WTC11 (cell line): ENCODE results near the gene CBX5. TPM values are rescaled to one million over a fixed set of nuclear protein-coding genes. Genes with fewer than 3 reads are reported as not detected.

Experiments used
- ATAC-seq: fragments of 200-7000 bp; cut with Tn5 transposase; 2 replicates; pipeline ENCODE4 v1.10.0; 2021; ENCODE audit warnings: mild to moderate bottlenecking, moderate library complexity
- CTCF ChIA-PET: fragments of 300-600 bp; sonication (Branson Sonifier 250); formaldehyde crosslinking; loops from one replicate; lab custom pipeline; 2021; ENCODE audit warnings: antibody characterized with exemption; lab: Charles Lee
- POLR2A ChIA-PET: fragments of 350-600 bp; sonication (Branson Sonifier 250); formaldehyde crosslinking; loops from one replicate; lab custom pipeline; 2021; ENCODE audit warnings: antibody characterized with exemption; lab: Charles Lee
- DNase-seq: peaks from one replicate; pipeline ENCODE4 v3.0.0; 2021; ENCODE audit warnings: low spot score
- H3K27ac Mint-ChIP-seq: 2 replicates; pipeline ENCODE4 v1.8.0; 2021; ENCODE audit warnings: mixed read lengths
- H3K27me3 Mint-ChIP-seq: 2 replicates; pipeline ENCODE4 v1.8.0; 2021; ENCODE audit warnings: low read depth, mild to moderate bottlenecking, moderate library complexity, mixed read lengths
- H3K36me3 Mint-ChIP-seq: 2 replicates; pipeline ENCODE4 v1.8.0; 2021; ENCODE audit warnings: mixed read lengths
- H3K4me1 Mint-ChIP-seq: 2 replicates; pipeline ENCODE4 v1.8.0; 2022; ENCODE audit warnings: mixed read lengths
- H3K4me3 Mint-ChIP-seq: 2 replicates; pipeline ENCODE4 v1.8.0; 2021; ENCODE audit warnings: mild to moderate bottlenecking, moderate library complexity, mixed read lengths
- H3K9me3 Mint-ChIP-seq: 2 replicates; pipeline ENCODE4 v1.8.0; 2021; ENCODE audit warnings: mixed read lengths
- CBFB ChIP-seq: sonication (generic); formaldehyde crosslinking; IDR thresholded peaks from 2 replicates; pipeline ENCODE4 v1.8.1; 2022; ENCODE audit warnings: mild to moderate bottlenecking, low read depth, missing genetic modification reagents
- ETV6 ChIP-seq: sonication (generic); formaldehyde crosslinking; IDR thresholded peaks from 2 replicates; pipeline ENCODE4 v1.8.1; 2022; ENCODE audit warnings: mild to moderate bottlenecking, missing genetic modification reagents
- FOXP1 ChIP-seq: sonication (generic); formaldehyde crosslinking; IDR thresholded peaks from 2 replicates; pipeline ENCODE4 v1.8.0; 2022; ENCODE audit warnings: missing genetic modification reagents, mild to moderate bottlenecking, moderate library complexity, borderline replicate concordance
- NFE2L1 ChIP-seq: sonication (generic); formaldehyde crosslinking; IDR thresholded peaks from 2 replicates; pipeline ENCODE4 v1.8.1; 2023; ENCODE audit warnings: missing genetic modification reagents
- NR1H2 ChIP-seq: sonication (generic); formaldehyde crosslinking; IDR thresholded peaks from 2 replicates; pipeline ENCODE4 v1.9.0; 2021; ENCODE audit warnings: mild to moderate bottlenecking, moderate library complexity, missing genetic modification reagents
- SOX15 ChIP-seq: fragments of 250-450 bp; sonication (Bioruptor Pico); IDR thresholded peaks from 2 replicates; pipeline ENCODE4 v1.9.0; 2021; ENCODE audit warnings: mild to moderate bottlenecking
- ZNF121 ChIP-seq: sonication (generic); formaldehyde crosslinking; IDR thresholded peaks from 2 replicates; pipeline ENCODE4 v1.8.0; 2023; ENCODE audit warnings: missing genetic modification reagents
- ZNF138 ChIP-seq: sonication (generic); formaldehyde crosslinking; conservative IDR thresholded peaks from 2 replicates; pipeline ENCODE4 v1.8.1; 2022; ENCODE audit warnings: mild to moderate bottlenecking, moderate library complexity, missing genetic modification reagents
- ZNF232 ChIP-seq: sonication (generic); formaldehyde crosslinking; IDR thresholded peaks from 2 replicates; pipeline ENCODE4 v1.8.0; 2022; ENCODE audit warnings: mild to moderate bottlenecking, missing genetic modification reagents
- ZNF396 ChIP-seq: fragments of 250-450 bp; sonication (Bioruptor Pico); IDR thresholded peaks from 2 replicates; pipeline ENCODE4 v1.8.0; 2021; ENCODE audit warnings: mild to moderate bottlenecking, moderate library complexity, borderline replicate concordance
- ZNF416 ChIP-seq: fragments of 250-450 bp; sonication (Bioruptor Pico); IDR thresholded peaks from 2 replicates; pipeline ENCODE4 v1.9.0; 2021; ENCODE audit warnings: mild to moderate bottlenecking, inconsistent platforms
- total RNA-seq: library from RNA; stranded (reverse); gene quantifications from 3 replicates; pipeline ENCODE4 v1.2.3, GENCODE V29; 2021
- TF ChIP-seq, protein P1 (sequence below): fragments of 250-450 bp; sonication (Bioruptor Pico); IDR thresholded peaks from 2 replicates; pipeline ENCODE4 v1.9.0; 2021; ENCODE audit warnings: mild to moderate bottlenecking
- TF ChIP-seq, protein P2 (sequence below): fragments of 250-450 bp; sonication (Bioruptor Pico); IDR thresholded peaks from 2 replicates; pipeline ENCODE4 v1.8.0; 2021; ENCODE audit warnings: mild to moderate bottlenecking
- TF ChIP-seq, protein P3 (sequence below): sonication (generic); formaldehyde crosslinking; IDR thresholded peaks from 2 replicates; pipeline ENCODE4 v1.8.0; 2022; ENCODE audit warnings: mild to moderate bottlenecking, missing genetic modification reagents
- TF ChIP-seq, protein P4 (sequence below): sonication (generic); formaldehyde crosslinking; IDR thresholded peaks from 2 replicates; pipeline ENCODE4 v1.8.1; 2023; ENCODE audit warnings: mild to moderate bottlenecking, moderate library complexity, missing genetic modification reagents
- TF ChIP-seq, protein P5 (sequence below): sonication (generic); formaldehyde crosslinking; IDR thresholded peaks from 2 replicates; pipeline ENCODE4 v1.8.1; 2023; ENCODE audit warnings: mild to moderate bottlenecking, missing genetic modification reagents, moderate library complexity
- TF ChIP-seq, protein P6 (sequence below): sonication (generic); formaldehyde crosslinking; IDR thresholded peaks from 2 replicates; pipeline ENCODE4 v1.8.0; 2022; ENCODE audit warnings: mild to moderate bottlenecking, missing genetic modification reagents

The CBX5 gene
- total RNA-seq, 1 experiment from 2014 or later = 182 TPM

DNA sequence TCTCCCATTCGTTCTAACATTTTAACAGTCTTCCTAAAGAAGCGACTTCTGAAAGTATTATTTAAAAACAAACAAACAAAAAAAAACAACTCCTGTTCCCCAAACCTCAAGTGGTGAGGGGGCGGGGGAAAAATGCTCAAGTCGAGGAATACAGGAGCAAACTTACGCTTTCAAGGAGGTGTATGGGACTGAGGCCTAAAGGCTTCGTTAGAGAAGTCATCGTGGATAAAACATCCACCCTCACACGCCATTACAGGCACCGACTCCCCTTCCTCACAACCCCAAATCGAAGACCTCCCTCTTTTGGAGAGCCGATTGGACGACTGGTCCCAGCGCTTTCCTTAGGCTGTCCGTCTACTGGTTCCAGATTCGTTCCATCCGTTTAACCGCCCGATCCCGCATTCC is 693 bp downstream of the CBX5 start (continued):
- TF ChIP-seq, protein P1, sequence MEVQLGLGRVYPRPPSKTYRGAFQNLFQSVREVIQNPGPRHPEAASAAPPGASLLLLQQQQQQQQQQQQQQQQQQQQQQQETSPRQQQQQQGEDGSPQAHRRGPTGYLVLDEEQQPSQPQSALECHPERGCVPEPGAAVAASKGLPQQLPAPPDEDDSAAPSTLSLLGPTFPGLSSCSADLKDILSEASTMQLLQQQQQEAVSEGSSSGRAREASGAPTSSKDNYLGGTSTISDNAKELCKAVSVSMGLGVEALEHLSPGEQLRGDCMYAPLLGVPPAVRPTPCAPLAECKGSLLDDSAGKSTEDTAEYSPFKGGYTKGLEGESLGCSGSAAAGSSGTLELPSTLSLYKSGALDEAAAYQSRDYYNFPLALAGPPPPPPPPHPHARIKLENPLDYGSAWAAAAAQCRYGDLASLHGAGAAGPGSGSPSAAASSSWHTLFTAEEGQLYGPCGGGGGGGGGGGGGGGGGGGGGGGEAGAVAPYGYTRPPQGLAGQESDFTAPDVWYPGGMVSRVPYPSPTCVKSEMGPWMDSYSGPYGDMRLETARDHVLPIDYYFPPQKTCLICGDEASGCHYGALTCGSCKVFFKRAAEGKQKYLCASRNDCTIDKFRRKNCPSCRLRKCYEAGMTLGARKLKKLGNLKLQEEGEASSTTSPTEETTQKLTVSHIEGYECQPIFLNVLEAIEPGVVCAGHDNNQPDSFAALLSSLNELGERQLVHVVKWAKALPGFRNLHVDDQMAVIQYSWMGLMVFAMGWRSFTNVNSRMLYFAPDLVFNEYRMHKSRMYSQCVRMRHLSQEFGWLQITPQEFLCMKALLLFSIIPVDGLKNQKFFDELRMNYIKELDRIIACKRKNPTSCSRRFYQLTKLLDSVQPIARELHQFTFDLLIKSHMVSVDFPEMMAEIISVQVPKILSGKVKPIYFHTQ (CRISPR knock-in tag) = peak; percentile 76; the same call in 1 of the 2 replicates
- TF ChIP-seq, protein P2, sequence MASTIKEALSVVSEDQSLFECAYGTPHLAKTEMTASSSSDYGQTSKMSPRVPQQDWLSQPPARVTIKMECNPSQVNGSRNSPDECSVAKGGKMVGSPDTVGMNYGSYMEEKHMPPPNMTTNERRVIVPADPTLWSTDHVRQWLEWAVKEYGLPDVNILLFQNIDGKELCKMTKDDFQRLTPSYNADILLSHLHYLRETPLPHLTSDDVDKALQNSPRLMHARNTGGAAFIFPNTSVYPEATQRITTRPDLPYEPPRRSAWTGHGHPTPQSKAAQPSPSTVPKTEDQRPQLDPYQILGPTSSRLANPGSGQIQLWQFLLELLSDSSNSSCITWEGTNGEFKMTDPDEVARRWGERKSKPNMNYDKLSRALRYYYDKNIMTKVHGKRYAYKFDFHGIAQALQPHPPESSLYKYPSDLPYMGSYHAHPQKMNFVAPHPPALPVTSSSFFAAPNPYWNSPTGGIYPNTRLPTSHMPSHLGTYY = peak; percentile 76; the same call in 1 of the 2 replicates
- TF ChIP-seq, protein P3, sequence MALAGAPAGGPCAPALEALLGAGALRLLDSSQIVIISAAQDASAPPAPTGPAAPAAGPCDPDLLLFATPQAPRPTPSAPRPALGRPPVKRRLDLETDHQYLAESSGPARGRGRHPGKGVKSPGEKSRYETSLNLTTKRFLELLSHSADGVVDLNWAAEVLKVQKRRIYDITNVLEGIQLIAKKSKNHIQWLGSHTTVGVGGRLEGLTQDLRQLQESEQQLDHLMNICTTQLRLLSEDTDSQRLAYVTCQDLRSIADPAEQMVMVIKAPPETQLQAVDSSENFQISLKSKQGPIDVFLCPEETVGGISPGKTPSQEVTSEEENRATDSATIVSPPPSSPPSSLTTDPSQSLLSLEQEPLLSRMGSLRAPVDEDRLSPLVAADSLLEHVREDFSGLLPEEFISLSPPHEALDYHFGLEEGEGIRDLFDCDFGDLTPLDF = 0 out of 2 replicates have a peak, but pooled peaks have one; percentile 13
- TF ChIP-seq NFE2L1 (CRISPR knock-in tag) (0 out of 2 replicates have a peak, but pooled peaks have one; percentile 33), ZNF416 (CRISPR knock-in tag) (peak; percentile 63; the same call in 1 of the 2 replicates)

DNA sequence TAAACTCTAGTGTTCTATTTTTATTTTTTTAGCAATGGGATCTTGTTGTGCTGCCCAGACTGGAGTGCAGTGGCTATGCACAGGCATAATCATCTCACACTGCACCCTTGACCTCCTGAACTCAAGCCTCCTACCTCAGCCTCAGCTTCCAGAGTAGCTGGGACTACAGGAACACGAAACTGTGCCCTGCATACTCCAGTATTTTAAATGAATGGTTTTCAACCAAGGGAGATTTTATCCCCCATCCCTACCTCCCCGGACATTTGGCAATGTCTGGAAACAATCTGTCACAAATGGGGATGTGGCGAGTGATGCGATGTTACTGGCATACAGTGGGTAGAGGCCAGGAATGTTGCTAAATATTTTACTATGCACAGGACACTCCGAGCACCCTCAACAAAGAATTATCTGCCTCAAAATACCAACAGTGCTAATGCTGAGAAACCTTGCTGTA is 2.1 kb downstream of the CBX5 start:
- H3K27me3 Mint-ChIP-seq = no peaks in the 10 kb centered on the region
- CTCF ChIA-PET = interaction anchor here (0.9 to 1.6 kb wide), 2 partner anchors 16 to 26 kb away, joined by 3 to 5 read pairs; no protein-coding TSS in a partner anchor
- no peaks in the 10 kb centered on the region for H3K9me3 Mint-ChIP-seq
- H3K36me3 Mint-ChIP-seq = peaks cover 15% of the 10 kb centered on the region
- peaks cover 37% of the 10 kb centered on the region for H3K4me1 Mint-ChIP-seq
- TF ChIP-seq, protein P4, sequence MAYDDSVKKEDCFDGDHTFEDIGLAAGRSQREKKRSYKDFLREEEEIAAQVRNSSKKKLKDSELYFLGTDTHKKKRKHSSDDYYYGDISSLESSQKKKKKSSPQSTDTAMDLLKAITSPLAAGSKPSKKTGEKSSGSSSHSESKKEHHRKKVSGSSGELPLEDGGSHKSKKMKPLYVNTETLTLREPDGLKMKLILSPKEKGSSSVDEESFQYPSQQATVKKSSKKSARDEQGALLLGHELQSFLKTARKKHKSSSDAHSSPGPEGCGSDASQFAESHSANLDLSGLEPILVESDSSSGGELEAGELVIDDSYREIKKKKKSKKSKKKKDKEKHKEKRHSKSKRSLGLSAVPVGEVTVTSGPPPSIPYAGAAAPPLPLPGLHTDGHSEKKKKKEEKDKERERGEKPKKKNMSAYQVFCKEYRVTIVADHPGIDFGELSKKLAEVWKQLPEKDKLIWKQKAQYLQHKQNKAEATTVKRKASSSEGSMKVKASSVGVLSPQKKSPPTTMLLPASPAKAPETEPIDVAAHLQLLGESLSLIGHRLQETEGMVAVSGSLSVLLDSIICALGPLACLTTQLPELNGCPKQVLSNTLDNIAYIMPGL (CRISPR knock-in tag) = no peak
- TF ChIP-seq, protein P5, sequence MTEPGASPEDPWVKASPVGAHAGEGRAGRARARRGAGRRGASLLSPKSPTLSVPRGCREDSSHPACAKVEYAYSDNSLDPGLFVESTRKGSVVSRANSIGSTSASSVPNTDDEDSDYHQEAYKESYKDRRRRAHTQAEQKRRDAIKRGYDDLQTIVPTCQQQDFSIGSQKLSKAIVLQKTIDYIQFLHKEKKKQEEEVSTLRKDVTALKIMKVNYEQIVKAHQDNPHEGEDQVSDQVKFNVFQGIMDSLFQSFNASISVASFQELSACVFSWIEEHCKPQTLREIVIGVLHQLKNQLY = no peak
- TF ChIP-seq ZNF121 (CRISPR knock-in tag) = 0 out of 2 replicates have a peak, but pooled peaks have one; percentile 17
- TF ChIP-seq ETV6 (CRISPR knock-in tag) = no peak
- POLR2A ChIA-PET = interaction anchor here (0.6 to 2.3 kb wide), 4 partner anchors 9 to 18 kb away, joined by 3 to 11 read pairs (median 4); no protein-coding TSS in a partner anchor
- DNase-seq = no peak
- no peak for ATAC-seq
- H3K4me3 Mint-ChIP-seq = no peak overlapping the region
- no peak overlapping the region; the same call in none of the 2 replicates for H3K27ac Mint-ChIP-seq

DNA sequence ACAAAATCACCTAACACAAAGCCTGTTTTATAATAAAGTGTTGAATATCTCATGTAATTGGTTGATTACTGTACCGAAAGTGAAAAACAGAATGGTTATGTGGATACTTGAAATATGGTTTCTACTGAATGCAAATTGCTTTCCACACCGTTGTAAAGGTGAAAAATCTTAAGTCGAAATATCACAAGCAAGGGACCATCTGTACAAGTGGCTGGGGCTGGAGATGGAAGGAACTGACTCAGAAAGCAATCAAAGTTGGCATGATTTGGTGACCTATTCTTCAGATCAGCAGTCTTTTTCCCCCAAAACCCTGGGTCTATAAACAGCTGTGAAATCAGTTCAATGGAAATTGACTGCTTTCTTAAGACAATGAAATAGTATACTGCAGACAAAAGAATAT is 3.6 kb downstream of the CBX5 start:
- POLR2A ChIA-PET = interaction anchor here (1.4 to 2.3 kb wide), 2 partner anchors 11 to 17 kb away, joined by 3 to 11 read pairs; no protein-coding TSS in a partner anchor

DNA sequence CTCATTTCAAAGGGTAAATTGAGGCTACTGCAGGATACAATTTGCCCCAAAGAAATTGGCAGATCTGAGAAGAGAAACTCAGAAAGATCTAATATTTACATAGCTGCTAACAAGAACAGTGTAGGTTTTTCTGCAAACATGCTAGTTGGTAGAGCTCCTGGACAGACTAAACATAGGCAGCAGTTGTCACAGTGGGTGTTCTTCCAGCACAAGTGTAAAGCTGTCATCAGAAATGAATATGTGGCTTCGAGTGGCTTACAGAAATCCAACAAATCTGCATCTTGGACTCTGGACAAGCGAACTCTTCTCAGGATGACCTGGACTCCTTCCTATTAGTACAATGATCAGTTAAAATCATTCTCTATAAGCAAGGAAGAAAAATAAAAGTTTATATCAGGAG is 5.9 kb downstream of the CBX5 start:
- ChIA-PET POLR2A (interaction anchor here (1.3 kb wide), 1 partner anchor 12 kb away, joined by 4 read pairs; no protein-coding TSS in a partner anchor), CTCF (interaction anchor here (0.7 to 1.5 kb wide), 3 partner anchors 50 to 256 kb away, joined by 3 to 4 read pairs (median 4); partner anchors contain the start of gene COPZ1)
- H3K4me3 Mint-ChIP-seq = no peak overlapping the region
- no peak for TF ChIP-seq ZNF138
- no peak for TF ChIP-seq ZNF232
- no peak for TF ChIP-seq SOX15
- no peak for TF ChIP-seq ZNF396 (CRISPR knock-in tag)
- TF ChIP-seq FOXP1 = no peak
- no peak for TF ChIP-seq CBFB

More for the DNA sequence above, 3.6 kb downstream of the CBX5 start:
- ATAC-seq = no peak
- no peaks in the 10 kb centered on the region for H3K9me3 Mint-ChIP-seq
- peak overlapping the region; percentile 93 for H3K27ac Mint-ChIP-seq
- H3K36me3 Mint-ChIP-seq = peaks cover 23% of the 10 kb centered on the region
- H3K4me3 Mint-ChIP-seq = peak overlapping the region; percentile 24; the same call in 1 of the 2 replicates
- H3K27me3 Mint-ChIP-seq = no peaks in the 10 kb centered on the region
- TF ChIP-seq, protein P6, sequence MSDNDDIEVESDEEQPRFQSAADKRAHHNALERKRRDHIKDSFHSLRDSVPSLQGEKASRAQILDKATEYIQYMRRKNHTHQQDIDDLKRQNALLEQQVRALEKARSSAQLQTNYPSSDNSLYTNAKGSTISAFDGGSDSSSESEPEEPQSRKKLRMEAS (CRISPR knock-in tag) = 0 out of 2 replicates have a peak, but pooled peaks have one; percentile 18
- TF ChIP-seq NR1H2 (CRISPR knock-in tag) = no peak
- TF ChIP-seq, all 79 proteins: peak for 1
- H3K4me1 Mint-ChIP-seq = peaks cover 22% of the 10 kb centered on the region
- CTCF ChIA-PET = interaction anchor here (1.6 kb wide), 1 partner anchor 25 kb away, joined by 5 read pairs; no protein-coding TSS in a partner anchor
- no peak for DNase-seq

More for the DNA sequence above, 5.9 kb downstream of the CBX5 start:
- Mint-ChIP-seq H3K27me3 (no peaks in the 10 kb centered on the region), H3K4me1 (peaks cover 21% of the 10 kb centered on the region), H3K36me3 (peaks cover 23% of the 10 kb centered on the region), H3K9me3 (no peaks in the 10 kb centered on the region), H3K27ac (no peak overlapping the region)
- no peak for DNase-seq
- no peak for ATAC-seq
